OCI-LY1 (cell line): ENCODE results near the gene CELA2B.

Experiments used
- H2AFZ ChIP-seq: fragments of 200-600 bp; sonication (generic), shearing (Covaris generic); 2 replicates; pipeline ENCODE4 v1.6.0; 2014; ENCODE audit warnings: antibody characterized with exemption, mild to moderate bottlenecking, low read length
- H3F3A ChIP-seq: fragments of 200-600 bp; sonication (generic), shearing (Covaris generic); 2 replicates; pipeline ENCODE4 v1.6.0; 2014; ENCODE audit warnings: mild to moderate bottlenecking, antibody characterized with exemption, low read length, moderate library complexity; ENCODE audit not compliant: insufficient read depth
- H3K27ac ChIP-seq: fragments of 200-600 bp; sonication (generic); 2 replicates; pipeline ENCODE4 v1.5.1; 2014; ENCODE audit warnings: low read length, mixed run types, mild to moderate bottlenecking, low read depth; ENCODE audit not compliant: poor library complexity, severe bottlenecking
- H3K27me3 ChIP-seq: fragments of 200-600 bp; sonication (generic); 2 replicates; pipeline ENCODE4 v1.6.0; 2014; ENCODE audit warnings: antibody characterized with exemption, mild to moderate bottlenecking, low read length, moderate library complexity; ENCODE audit not compliant: insufficient read depth
- H3K36me3 ChIP-seq: fragments of 200-600 bp; sonication (generic); 2 replicates; pipeline ENCODE4 v1.6.1; 2014; ENCODE audit warnings: mild to moderate bottlenecking, antibody characterized with exemption, low read length, moderate library complexity, mixed read lengths; ENCODE audit not compliant: insufficient read depth
- H3K4me1 ChIP-seq: fragments of 200-600 bp; sonication (generic); 2 replicates; pipeline ENCODE4 v1.5.1; 2014; ENCODE audit warnings: mild to moderate bottlenecking, low read length, moderate library complexity; ENCODE audit not compliant: insufficient read depth, severe bottlenecking
- H3K4me2 ChIP-seq: fragments of 200-600 bp; sonication (generic), shearing (Covaris generic); 2 replicates; pipeline ENCODE4 v1.6.1; 2014; ENCODE audit warnings: low read length
- H3K4me3 ChIP-seq: fragments of 200-600 bp; sonication (generic); 2 replicates; pipeline ENCODE4 v1.5.1; 2014; ENCODE audit warnings: low read length, low read depth, mild to moderate bottlenecking, mixed read lengths; ENCODE audit not compliant: poor library complexity, severe bottlenecking
- H3K79me2 ChIP-seq: fragments of 200-600 bp; shearing (Covaris generic); 2 replicates; pipeline ENCODE4 v1.6.1; 2016; ENCODE audit warnings: mixed run types, low read length, mixed read lengths; ENCODE audit not compliant: insufficient read depth
- H3K9ac ChIP-seq: fragments of 200-600 bp; sonication (generic), shearing (Covaris generic); 2 replicates; pipeline ENCODE4 v1.6.1; 2014; ENCODE audit warnings: mild to moderate bottlenecking, low read length, mixed read lengths
- H3K9me2 ChIP-seq: fragments of 200-600 bp; sonication (generic), shearing (Covaris generic); 2 replicates; pipeline ENCODE4 v1.6.1; 2014; ENCODE audit warnings: low read depth, mild to moderate bottlenecking, low read length, mixed read lengths
- H3K9me3 ChIP-seq: fragments of 200-600 bp; shearing (Covaris generic); 2 replicates; pipeline ENCODE4 v1.6.1; 2014; ENCODE audit warnings: low read length, mixed read lengths
- H4K20me1 ChIP-seq: fragments of 200-600 bp; sonication (generic), shearing (Covaris generic); 2 replicates; pipeline ENCODE4 v1.6.0; 2016; ENCODE audit warnings: mild to moderate bottlenecking, low read length; ENCODE audit not compliant: insufficient read depth
- CTCF ChIP-seq: fragments of 200-600 bp; sonication (generic), shearing (Covaris generic); IDR thresholded peaks from 2 replicates; pipeline ENCODE4 v1.5.1; 2017; ENCODE audit warnings: mild to moderate bottlenecking, antibody characterized with exemption, low read length, moderate library complexity, mixed read lengths
- EZH2 ChIP-seq: fragments of 200-600 bp; sonication (generic), shearing (Covaris generic); IDR thresholded peaks from 2 replicates; pipeline ENCODE4 v1.8.0; 2017; ENCODE audit warnings: borderline replicate concordance, mixed run types, mild to moderate bottlenecking, antibody characterized with exemption, low read length, moderate library complexity, mixed read lengths

The CELA2B gene

GRCh38 chr1:15445390-15446122 is 30.3 kb upstream of the CELA2B start:
- TF ChIP-seq EZH2 (no peak), CTCF (no peak)
- no peaks in the 10 kb centered on the region for H3K9me2 ChIP-seq
- H3F3A ChIP-seq, result no peaks in the 10 kb centered on the region
- H3K79me2 ChIP-seq, result no peaks in the 10 kb centered on the region
- H3K36me3 ChIP-seq, result no peaks in the 10 kb centered on the region
- H3K9ac ChIP-seq, result no peak overlapping the region
- no peak overlapping the region for H3K4me3 ChIP-seq
- no peaks in the 10 kb centered on the region for H4K20me1 ChIP-seq
- H3K4me2 ChIP-seq, result no peak overlapping the region
- H3K27ac ChIP-seq, result no peak overlapping the region
- H3K27me3 ChIP-seq, result no peaks in the 10 kb centered on the region; the same call in 1 of the 2 replicates
- H3K4me1 ChIP-seq, result no peaks in the 10 kb centered on the region
- H2AFZ ChIP-seq, result no peak overlapping the region
- H3K9me3 ChIP-seq, result no peaks in the 10 kb centered on the region

DNA sequence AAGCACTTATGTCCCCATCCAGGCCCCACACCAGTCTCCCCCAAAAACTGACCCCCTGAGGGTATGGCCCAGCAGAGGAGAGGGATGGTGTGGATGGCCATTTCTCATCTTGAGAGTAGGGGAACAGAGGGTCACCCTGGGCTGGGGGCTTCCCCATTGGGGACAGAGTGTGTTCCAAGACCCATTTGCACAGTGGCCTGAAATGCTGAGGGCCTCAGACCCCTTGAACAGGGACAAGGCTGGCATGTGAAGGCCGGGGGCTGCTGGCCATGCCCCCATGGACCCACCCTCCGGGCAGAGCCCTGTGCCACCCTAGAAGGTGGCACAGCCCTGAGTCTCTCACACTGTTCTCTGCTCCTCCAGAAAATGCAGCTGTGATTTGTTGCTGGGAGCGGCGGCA is 29.7 kb upstream of the CELA2B start:
- H3K4me3 ChIP-seq, result no peak overlapping the region
- no peaks in the 10 kb centered on the region for H3K9me2 ChIP-seq
- no peaks in the 10 kb centered on the region for H3F3A ChIP-seq
- H3K9me3 ChIP-seq, result no peaks in the 10 kb centered on the region
- H4K20me1 ChIP-seq, result no peaks in the 10 kb centered on the region
- TF ChIP-seq CTCF (no peak), EZH2 (no peak)
- no peak overlapping the region for H3K27ac ChIP-seq
- H3K79me2 ChIP-seq, result no peaks in the 10 kb centered on the region
- no peak overlapping the region for H3K9ac ChIP-seq
- H3K4me2 ChIP-seq, result no peak overlapping the region
- H2AFZ ChIP-seq, result no peak overlapping the region
- no peaks in the 10 kb centered on the region; the same call in 1 of the 2 replicates for H3K27me3 ChIP-seq
- no peaks in the 10 kb centered on the region for H3K4me1 ChIP-seq
- H3K36me3 ChIP-seq, result no peaks in the 10 kb centered on the region

DNA sequence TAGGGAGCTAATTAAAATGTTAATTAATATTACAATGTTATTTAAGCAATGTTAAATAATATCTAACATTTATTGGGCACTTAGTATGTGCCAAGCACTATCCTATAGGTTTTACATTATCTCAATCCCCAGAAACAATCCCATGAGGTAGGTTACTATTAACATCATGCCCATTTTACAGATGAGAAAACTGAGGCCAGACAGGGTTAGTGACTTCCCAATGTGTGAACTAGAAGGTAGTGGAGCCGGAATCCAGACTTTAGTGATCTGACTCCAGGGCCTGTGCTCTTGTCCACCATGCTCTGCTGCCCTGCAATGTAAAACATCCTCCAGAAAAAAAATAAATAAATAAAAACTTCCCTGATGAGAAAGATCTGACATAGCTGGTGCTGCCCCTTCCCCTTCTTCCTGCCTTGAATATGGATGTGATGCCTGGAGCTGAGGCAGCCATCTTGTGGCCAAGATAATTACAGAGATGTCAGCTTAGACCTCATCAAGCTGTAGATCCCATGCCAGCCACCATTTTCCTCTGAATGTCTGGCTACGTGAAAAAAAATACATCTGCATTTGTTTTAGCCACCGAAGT is 26.9 kb upstream of the CELA2B start:
- Histone ChIP-seq H2AFZ (no peak overlapping the region), H3K36me3 (no peaks in the 10 kb centered on the region), H3K4me2 (no peak overlapping the region), H3K4me1 (no peaks in the 10 kb centered on the region), H3K9me2 (no peaks in the 10 kb centered on the region), H3K9me3 (no peaks in the 10 kb centered on the region), H3K9ac (no peak overlapping the region), H3K27ac (no peak overlapping the region), H3K27me3 (peaks cover 10% of the 10 kb centered on the region; the same call in 1 of the 2 replicates), H3K4me3 (no peak overlapping the region), H4K20me1 (no peaks in the 10 kb centered on the region), H3K79me2 (no peaks in the 10 kb centered on the region), H3F3A (no peaks in the 10 kb centered on the region)
- TF ChIP-seq EZH2, result no peak
- TF ChIP-seq CTCF, result no peak
